Activated CD8-positive, alpha-beta memory T cell treated with anti-CD3 and anti-CD28 coated beads for 48 hours (primary cell): ENCODE data around the gene FAM13A.

Experiments used
- DNase-seq, 3 experiments: peaks; one replicate each; pipeline ENCODE4 v3.0.0-alpha.2; 2020; ENCODE audit warnings: low read depth in 2 of 3, low spot score in 2 of 3

Gene FAM13A

DNA sequence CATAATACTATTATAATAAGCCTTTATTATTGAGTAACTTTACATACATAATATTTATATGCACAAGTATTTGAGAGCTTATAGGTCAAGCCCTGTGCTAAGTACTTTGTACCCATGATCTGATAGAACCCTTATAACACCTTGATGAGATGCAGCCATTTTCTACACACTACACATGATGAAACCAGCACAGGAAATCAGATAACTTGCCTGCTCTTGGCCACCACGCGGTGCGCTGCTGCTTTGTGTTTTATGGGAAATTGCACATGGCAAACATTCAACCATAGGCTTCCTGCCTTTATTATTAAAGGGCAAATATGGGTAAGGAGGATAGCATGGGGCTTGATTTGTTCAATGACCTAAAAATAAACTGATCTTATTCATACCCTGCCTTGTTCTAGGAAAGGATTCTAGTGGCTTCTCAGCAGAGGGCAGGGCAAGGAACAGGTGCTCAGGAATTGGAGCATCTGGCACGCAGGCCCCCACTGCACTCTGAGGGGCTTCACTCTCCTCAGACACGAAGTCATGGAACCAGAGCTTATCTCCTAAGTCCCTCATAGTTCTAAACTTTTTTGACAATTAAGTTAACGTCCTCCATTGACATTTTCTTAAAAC is 327.7 kb downstream of the FAM13A start:
- no peak for DNase-seq

DNA sequence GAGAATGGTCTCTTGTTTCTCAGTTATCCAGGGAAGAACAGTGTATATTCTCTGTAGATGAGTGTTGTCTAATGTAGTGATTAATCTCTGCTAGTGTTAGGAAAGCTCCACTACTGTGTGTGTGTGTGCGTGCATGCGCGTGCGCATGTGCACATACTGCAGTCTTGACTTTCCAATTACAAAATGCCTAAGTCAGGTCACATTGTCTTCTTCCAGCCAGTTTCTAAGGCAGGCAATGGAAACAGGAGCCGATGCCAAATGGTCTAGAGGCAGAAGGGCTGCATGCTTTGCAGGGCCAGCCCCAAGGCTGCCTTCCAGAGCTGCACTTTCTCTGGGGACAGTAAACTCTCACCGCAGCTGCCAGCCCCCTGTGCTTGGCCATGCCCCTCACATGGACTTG is 328.8 kb downstream of the FAM13A start:
- DNase-seq: no peak

DNA sequence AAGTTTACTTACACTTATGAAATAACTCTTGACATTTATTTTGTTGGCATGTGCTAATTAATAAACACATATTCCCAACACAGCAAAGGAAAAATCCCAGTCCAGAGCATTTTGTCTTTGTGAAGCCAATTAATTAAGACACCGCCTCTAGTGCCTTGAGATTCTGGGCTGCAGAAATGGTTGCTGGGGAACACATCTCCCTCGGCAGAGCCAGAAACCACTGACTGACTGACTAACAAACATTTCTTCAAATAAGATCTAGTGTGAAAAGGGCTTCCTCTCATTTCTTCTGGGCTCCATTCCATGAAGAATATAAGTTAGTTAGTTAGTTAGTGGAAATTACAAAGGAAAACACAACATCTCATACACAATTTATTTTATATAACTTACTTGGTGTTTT is 331.0 kb downstream of the FAM13A start:
- DNase-seq: no peak

DNA sequence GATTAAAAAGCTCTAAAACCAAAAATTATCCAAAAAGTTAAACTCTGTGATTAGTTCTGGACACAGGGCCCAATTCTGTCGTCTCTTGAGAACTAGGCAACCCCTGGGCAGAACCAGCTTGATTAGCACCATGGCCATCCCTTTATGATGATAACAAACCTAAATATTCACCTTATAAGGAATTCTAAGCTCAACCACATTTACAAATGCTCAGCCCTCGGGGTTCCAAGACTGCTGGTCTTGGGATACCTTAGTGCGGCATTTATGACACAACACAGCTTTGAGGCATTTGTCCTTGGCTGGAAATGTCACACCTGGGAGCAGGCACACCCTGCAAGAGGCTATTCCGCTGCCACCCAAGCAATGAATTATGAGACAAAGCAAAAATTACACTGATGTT is 331.8 kb downstream of the FAM13A start:
- no peak for DNase-seq

DNA sequence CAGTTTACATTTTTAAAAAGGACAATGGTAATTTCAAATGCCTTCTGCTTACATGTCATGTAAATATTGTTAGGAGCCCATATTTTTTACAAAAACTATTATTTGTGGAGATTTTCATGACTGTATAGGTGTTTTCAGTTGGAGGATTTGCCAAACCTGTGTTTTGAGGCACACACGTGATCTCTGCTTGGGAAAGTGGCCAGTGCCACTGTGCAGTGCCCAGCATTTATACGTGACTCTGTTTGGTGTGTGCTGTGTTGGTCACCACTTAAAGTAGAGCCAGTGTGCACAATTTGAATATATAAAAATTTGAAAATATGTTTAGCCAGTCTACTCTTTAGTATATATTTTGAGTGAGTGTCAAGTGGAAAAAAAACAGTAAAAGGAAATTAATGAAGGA is 332.6 kb downstream of the FAM13A start:
- DNase-seq: no peak

DNA sequence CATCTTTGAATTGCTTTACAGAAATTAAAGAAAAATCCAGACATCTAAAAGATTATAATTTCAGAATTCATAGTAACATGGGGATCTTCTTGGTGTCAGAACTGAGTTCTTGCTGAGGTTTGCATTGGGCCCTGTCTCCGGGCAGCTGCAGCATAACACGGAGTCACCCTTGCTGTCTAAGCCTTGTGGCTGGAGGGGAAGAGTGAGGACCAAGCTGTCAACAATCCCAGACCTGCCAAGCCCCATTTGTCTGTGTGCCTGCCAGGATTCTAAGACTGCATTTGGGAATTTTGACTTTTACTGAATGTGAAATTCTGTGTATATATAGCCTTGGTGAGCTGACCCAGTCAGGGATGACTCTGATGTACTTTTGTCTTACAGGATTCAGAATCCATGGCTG is 334.2 kb downstream of the FAM13A start:
- no peak for DNase-seq

DNA sequence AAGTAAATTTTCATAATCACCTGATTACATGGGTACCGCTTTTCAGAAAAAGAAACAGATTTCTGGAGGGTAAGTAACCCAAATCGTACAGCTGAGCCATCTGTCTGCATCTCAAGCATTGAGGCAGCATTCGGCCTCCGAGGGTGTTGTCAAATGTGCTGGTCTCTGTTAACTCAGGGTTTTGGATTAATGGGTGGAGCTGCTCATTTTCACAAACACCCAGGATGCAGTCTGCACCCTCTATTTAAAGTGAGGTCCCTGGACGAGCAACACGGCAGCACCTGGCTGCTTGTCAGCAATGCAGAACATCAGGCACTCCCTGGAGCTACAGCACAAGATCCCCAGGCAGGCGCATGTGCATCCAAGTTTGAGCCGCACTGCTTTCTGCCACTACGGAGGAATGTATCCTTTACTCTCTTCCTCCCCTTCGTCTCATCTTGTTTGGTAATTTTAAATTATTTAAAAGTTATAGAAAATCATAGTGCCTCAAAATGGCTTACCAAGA is 334.7 kb downstream of the FAM13A start:
- DNase-seq: no peak

DNA sequence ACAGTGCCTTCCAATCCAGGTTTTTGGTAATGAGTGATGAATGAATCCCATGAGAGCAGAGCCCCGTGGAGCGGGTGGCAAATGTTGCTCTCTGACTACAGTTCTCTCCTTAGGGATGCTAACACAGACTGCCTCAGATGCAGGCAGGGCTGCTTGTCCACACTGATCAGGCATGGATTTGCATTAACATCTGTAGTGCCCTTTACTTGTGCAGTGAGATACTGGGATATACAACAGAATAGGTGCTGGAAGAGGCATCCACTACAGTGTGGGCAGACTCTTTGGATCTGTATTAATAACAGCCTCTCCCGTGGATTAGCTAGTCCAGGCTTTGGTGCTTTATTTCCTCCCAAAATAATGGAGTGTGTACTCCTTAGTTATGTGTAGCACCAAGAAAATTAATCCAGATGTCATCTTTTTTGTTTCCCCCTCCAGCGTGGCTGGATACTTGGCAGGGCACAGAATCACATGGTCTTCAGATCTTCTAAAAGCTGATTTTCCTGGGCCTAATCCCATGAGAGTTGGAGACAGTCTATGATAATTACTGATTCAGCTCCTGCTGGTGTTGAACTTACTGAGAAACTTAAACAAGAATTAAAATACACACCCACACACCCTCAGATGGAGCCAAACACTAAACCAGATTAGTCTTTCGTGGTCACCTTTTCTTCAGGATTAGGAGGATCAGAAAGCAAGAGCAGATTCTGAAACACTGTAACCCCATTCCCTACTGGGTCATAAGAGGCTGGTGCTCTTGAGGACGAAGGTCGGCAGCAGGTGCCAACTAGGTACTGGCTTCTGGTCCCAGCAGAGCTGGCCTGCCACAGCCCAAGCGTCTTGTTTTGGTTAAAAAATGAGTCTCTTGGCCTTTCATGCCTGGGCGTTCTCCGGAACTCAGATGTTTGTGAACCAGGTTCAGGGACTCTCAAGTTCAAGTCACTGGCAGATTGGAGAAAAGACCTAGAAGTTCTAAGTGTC is 336.2 kb downstream of the FAM13A start:
- DNase-seq: no peak

DNA sequence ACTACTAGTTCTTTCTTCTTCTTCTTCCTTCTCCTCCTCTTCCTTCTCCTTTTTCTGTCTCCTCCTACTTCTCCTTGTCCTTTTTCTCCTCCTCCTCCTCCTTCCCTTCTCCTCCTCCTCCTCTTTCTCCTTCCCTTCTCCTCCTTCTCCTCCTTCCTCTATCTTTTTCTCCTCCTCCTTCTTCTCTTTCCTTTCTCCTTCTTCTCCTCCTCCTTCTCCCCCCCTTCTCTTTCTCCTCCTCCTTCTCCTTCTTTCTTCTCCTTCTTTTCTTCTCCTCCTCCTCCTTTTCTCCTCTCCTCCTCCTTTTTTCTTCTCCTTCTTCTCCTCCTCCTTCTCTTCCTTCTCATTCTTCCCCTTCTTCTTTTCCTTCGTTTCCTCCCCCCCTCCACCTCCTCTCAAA is 337.6 kb downstream of the FAM13A start:
- no peak for DNase-seq

DNA sequence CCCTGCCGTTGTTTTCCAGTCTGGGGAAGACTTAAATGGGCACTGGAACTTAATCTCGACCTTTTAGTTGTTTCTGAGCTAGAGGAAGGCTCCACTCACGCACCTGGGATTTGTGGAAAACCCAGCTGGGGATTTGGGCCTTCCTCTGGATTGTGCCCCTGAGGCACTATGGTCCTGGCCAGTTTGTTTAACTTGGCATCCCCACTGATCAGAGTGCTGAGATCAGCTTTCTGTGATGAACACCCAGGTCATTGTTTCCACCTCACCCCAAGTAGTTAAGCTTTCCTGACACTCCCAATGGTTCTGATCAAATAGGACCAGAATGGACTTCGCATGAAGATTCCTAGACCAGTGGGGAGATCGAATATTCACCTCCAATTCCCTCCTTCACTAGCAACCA is 338.9 kb downstream of the FAM13A start:
- no peak for DNase-seq

DNA sequence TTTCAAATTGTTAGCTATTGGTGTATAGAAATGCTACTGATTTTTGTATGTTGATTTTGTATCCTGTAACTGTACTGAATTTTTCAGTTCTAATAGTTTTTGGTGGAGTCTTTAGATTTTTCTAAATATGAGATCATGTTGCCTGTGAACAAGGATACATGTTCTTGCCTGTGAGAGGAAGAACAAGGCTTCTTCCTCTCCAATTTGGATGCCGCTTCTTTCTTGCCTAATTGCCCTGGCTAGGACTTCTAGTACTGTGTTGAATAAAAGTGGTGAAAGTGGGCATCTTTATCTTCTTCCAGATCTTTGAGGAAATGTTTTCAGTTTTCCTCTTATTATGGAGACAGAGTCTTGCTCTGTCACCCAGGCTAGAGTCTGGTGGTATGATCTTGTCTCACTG is 343.2 kb downstream of the FAM13A start:
- no peak for DNase-seq

DNA sequence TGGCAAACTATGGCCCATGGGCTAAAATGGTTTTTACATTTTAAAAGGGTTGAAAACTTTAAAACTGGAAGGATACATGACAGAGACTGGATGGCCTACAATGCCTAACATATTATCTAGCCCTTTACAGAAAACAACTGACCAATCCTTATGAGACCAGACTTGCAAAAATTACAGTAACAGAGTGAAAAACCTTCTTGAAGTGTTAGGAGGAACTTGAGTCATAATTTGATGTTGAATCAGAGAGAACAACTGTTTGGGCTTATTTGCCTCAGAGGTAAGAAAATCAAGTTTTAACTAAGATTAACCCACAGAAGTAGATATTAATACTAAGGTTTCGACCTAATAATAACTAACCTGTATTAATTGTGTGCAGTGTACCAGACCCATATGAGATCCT is 347.0 kb downstream of the FAM13A start:
- DNase-seq: no peak

DNA sequence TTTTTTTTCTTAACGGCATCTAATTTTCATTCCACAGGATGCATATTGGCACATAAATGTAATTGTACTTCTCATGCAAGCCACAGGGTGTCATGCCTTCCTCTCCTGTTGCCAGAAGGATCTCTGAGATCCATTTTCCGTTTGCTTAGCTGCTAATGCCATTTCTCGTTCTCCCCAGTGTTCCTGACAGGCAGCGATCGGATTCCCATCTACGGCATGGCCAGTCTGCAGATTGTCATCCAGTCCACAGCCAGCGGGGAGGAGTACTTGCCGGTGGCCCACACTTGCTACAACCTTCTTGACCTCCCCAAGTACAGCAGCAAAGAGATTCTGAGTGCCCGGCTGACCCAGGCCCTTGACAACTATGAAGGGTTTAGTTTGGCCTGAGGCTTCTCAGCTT is 350.4 kb downstream of the FAM13A start:
- no peak for DNase-seq

DNA sequence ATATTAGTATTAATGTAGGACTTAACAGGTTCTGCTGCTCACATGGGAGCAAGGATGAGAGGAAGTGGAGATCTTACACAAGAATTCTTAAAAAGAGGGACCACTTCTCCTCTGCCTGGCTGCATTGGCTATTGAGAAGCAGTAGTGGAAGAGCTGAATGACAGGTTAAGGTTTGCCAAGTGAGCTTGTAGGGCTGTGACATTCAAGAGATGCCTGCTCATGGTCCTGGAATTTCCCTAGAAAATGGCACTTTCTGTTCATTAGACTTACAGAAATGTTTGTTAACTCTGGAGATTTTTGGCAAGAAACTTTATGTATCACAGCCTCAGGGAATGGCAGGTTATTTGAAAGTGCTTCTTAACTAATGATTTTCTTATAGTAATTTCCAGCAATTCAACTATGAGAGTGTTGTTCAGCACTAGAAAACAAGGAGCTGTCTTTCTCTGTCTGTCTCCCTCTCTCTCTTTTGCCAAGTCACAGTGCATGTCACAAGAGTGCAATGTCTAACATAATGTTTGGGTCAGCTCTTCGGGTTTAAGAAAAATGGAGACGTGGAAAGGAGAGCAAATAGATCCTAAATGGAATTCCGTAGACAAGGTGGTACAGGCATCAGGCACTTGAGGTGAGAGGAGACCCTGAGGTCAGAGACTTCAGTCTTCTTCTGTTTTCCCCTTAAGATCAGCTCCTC is 351.0 kb downstream of the FAM13A start:
- no peak for DNase-seq

DNA sequence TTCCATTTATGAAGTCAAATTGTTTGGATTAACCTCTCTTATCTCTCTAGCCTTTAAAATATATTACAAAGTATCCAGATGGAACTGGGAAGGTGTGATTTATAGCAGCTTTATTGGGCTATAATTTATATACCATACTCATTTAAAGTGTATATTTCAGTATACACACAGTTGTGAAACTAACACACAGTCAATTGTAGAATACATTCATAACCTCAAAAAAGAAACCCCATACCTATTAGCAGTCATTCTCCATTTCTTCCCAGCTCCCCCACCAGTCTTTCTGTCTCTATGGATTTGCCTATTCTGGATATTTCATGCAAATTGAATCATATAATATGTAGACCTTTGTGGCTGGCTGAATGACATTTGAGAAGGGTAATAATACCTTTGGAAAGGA is 351.8 kb downstream of the FAM13A start:
- DNase-seq: no peak

DNA sequence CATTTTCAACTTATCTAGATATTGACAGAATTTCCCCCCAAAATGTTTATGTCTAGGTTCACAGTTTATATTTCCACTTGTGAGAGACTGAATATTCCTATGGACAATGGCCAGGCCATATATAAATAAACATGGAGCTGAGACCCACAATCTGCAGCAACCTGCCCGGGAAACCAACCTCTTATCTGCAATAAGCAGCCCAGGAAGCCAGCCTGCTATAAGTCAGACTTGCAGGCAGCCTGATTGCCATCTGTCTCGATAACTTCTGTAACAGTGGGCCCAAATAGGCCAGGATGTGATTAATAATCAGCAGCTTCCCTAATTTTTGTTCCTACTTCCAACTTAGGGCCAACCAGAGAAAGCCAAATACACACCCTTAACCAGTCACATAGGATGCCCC is 354.2 kb downstream of the FAM13A start:
- DNase-seq: no peak

DNA sequence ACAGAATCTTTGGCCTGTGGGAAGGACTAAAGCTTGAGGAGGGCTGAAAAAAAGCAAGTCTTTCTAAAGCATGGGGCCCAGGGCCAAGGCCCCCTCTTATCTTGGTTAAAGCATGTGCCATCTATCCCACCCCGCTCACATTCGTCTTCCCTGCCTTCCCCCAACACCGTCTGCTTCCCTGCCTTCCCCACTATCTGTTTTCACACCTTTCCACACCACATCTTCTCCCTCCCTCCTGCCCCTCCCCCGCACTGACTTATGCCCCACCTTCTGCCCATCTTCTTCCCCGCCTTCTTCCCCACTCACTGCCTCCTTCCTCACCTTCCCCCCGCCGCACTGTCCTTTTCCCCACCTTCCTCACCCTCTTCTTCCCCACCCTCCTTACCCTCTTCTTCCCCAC is 358.5 kb downstream of the FAM13A start:
- DNase-seq: no peak

DNA sequence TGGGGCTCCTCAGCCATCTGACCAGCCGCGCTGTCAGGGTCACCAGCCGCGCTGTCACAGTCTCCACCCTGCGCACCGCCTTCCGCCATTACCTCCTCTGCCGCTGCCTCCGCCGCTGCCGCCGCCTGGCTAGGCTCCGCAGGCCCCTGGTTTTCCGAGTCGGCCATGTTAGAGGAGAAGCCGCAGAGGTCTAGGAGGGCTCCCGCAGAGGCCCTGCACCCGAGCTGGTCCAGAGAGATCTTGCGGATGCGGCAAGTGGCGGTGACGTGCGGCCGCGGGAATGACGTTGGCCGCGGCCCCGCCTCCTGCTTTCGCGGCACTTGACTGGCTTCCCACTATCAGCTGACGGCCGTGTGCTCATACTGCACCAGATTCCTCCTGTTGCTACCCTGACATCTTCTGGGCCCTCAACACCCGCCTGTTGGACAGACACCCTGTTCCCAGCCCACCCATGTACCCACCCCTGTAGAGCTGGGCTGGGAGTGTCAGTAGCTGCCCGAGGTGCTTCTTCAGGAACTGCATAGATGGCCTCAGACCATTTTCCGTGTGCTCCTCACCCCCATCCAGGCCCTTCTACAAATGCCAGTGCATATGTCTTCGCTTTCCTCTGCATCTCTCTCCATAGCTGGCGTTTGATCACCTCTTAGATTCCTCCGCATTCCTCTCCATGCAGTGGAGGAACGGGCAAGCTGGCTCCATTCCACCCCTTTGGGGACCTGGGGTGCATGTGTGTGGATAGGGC is 359.2 kb downstream of the FAM13A start, which contains the start of gene NAP1L5:
Gene NAP1L5, minus strand, starts transcription at position 242 of the 742 bp plus-strand sequence. Its CDS starts 75 bp downstream, at position 167.
- DNase-seq: peak; percentile 21 to 46 (median 30)

DNA sequence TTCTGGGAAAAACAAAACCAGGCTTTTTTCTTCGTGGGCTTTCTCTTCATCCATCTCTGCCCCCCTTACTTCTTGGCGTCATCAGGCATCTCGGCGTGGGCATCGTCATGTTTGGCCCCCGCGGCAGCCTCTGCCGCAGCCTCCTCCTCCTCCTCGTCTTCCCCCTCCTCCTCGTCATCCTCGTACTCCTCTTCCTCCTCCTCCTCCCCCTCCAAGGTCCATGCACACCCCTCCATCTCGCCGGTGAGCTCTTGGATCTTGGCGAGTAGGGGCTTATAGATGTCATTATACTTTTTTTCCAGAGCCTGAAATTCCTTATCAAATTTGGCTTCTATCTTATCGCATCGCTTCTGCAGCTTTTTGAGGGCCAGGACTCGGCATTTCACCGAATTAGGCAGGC is 359.8 kb downstream of the FAM13A start:
- DNase-seq: no peak

DNA sequence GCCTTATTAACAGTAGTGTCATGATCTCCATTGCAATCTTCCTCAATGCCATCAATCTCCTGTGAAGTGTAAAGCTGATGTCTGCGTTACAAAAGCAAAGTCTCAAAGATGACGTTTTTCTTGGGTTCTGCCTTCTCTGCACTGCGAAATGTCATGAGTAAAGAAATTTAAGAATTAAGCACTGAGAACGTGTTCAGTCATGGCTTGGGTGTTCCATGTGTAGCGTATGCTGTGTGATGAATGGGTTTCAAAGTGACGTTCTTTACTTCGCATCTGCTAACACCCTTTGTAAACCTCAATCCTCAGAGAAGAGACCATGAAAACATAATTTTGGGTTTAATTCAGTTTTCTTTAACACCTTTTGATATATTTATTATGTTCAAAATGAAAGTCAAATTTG is 360.4 kb downstream of the FAM13A start:
- no peak for DNase-seq

DNA sequence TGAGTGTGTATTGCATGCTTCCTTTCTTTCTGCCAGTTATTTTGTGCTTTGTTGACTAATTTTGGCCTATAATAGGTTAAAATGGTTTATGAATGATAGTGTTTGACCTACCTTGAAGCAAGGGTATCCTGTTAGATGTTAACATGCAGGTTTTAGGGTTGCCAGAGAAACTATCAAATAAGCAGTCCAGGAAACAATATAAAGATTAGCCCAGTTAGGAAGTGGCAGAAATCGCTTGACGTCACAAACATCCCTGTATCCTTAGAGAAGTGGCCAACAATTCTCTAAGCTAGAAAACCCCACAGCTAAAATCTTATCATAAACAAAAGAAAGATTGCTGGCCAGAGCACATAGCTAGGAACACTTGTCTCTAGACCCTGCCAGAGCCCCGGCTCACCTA is 363.2 kb downstream of the FAM13A start:
- DNase-seq: no peak
